GM21515 (cell line): ENCODE results near the gene TAF1.
"Not testable (repeated sequence)": the region's sequence is repeated elsewhere in the genome, so short reads cannot be mapped to it uniquely, and the experiment has no call there.

Experiments
- ATAC-seq: cut with Tn5 transposase; IDR thresholded peaks from one replicate; pipeline ENCODE4 v1.9.1; 2021; ENCODE audit not compliant: unreplicated experiment

The TAF1 gene, protein sequence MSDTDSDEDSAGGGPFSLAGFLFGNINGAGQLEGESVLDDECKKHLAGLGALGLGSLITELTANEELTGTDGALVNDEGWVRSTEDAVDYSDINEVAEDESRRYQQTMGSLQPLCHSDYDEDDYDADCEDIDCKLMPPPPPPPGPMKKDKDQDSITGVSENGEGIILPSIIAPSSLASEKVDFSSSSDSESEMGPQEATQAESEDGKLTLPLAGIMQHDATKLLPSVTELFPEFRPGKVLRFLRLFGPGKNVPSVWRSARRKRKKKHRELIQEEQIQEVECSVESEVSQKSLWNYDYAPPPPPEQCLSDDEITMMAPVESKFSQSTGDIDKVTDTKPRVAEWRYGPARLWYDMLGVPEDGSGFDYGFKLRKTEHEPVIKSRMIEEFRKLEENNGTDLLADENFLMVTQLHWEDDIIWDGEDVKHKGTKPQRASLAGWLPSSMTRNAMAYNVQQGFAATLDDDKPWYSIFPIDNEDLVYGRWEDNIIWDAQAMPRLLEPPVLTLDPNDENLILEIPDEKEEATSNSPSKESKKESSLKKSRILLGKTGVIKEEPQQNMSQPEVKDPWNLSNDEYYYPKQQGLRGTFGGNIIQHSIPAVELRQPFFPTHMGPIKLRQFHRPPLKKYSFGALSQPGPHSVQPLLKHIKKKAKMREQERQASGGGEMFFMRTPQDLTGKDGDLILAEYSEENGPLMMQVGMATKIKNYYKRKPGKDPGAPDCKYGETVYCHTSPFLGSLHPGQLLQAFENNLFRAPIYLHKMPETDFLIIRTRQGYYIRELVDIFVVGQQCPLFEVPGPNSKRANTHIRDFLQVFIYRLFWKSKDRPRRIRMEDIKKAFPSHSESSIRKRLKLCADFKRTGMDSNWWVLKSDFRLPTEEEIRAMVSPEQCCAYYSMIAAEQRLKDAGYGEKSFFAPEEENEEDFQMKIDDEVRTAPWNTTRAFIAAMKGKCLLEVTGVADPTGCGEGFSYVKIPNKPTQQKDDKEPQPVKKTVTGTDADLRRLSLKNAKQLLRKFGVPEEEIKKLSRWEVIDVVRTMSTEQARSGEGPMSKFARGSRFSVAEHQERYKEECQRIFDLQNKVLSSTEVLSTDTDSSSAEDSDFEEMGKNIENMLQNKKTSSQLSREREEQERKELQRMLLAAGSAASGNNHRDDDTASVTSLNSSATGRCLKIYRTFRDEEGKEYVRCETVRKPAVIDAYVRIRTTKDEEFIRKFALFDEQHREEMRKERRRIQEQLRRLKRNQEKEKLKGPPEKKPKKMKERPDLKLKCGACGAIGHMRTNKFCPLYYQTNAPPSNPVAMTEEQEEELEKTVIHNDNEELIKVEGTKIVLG (N-terminal part only)

DNA sequence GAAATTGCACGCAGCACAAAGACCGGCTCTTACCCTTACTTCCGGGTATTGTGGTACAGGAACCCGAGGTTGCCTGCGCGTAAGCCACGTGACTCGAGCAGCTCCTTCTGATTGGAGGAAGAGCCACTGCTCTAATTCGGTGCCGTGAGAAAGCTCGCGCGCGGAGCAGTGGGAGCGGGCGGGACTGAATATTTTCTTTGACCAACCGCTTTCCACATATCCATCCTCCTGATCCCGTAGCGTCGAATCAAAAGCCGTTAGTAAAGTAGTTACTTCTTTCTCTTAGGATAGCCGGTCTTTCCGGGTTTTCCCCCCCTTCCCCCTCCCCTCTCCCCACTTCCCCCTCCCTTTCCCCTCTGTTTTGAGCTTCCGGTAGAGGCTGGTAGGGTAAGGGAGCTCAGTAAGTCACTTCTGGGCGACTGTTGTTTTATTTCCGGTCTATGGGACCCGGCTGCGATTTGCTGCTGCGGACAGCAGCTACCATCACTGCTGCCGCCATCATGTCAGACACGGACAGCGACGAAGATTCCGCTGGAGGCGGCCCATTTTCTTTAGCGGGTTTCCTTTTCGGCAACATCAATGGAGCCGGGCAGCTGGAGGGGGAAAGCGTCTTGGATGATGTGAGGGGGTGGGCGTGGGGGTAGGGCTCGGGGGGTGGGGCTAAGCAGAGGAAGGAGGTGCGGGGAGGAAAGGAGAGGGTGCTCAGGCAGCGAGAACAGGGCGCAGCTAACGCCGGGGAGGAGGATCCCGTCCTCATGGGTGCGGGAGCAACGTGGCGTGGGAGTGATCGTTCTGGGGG lies at the start of gene TAF1:
TAF1 (plus strand) TSS at position 483 of the 799 bp plus-strand sequence; CDS start at position 501, 18 bp downstream.
- ATAC-seq: peak; percentile 85

DNA sequence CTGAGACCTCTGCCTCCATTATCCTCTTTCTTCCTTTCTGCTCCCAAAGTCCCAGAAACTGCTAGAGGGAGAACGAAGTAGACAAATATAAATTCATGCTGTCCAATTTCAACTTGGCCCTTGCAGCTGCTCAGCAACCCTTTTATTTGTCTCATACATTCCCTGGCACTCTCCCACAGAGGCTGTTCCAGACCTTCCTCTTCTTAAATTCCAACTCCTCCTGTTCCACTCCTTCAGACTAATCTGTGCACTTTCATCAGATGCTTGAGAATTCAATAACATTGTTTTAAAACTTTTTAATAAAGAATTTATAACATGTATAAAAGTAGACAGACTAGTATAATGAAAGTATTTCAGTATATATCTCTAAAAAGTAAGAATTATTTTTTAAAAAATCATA lies 49.2 kb upstream of the TAF1 start:
- not testable (repeated sequence) for ATAC-seq

DNA sequence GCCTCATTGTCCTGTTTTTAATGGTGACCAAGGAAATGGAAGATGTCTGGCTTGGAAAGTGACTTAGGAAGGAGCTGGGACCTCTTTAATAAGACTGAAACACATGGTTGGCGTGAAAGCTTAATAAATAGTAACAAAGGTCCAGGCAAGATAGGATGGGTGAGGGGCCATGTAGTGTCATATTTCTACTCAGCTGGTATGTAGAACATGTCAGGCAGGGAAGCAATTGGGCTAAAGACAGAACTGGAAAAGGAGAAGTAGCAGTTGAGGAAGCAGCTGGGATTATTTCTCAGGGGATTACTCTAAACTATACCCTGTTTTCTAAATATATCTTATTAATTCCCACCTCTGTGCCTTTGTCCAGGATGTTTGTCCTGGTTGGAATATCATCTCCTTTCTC lies 46.0 kb upstream of the TAF1 start:
- ATAC-seq: no peak

DNA sequence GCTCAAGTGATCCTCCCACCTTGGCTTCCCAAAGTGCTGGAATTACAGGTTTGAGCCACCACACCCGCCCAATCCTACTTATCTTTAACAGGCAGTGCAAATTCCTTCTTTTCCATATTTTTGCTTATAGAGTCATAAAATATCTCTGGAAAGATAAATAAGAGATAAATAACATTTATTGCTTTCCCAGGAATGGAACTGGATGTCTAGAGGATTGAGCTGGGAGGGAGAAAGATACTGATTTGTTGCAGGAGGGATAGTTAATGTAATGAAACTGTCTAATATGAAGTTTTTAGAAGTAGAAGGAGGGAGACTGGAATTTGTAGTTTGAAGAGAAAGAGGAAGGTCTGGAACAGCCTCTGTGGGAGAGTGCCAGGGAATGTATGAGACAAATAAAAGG lies 44.4 kb upstream of the TAF1 start:
- ATAC-seq: no peak

DNA sequence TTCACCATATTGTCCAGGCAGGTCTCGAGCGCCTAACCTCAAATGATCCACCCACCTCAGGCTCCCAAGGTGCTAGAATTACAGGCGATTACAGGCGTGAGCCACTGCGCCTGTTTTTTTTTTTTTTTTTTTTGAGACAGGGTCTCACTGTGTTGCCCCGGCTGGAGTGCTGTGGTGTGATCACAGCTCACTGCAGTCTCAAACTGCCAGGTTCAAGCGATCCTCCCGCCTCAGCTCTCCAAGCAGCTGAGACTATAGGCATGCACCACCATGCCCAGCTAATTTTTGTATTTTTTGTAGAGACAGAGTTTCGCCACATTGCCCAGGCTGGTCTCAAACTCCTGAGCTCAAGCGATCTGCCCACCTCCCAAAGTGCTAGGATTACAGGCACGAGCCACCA lies 41.7 kb upstream of the TAF1 start:
- not testable (repeated sequence) for ATAC-seq

DNA sequence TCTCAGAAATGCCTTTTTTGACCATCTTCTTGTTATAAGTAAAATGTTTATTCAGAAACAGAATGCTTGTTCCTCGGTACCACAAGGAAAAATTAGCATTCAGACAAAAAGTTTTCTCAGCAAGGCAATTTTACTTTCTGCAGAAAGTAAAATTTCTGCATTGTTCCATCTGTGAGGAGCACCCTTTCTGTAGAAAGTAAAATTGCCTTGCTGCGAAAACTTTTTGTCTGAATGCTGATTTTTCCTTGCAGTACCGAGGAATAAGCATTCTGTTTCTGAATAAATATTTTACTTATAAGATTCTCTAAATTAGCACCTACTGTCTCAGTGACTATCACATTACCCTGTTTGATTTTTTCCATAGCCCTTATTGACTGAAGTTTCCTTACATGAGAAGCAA lies 39.8 kb upstream of the TAF1 start:
- no peak for ATAC-seq

DNA sequence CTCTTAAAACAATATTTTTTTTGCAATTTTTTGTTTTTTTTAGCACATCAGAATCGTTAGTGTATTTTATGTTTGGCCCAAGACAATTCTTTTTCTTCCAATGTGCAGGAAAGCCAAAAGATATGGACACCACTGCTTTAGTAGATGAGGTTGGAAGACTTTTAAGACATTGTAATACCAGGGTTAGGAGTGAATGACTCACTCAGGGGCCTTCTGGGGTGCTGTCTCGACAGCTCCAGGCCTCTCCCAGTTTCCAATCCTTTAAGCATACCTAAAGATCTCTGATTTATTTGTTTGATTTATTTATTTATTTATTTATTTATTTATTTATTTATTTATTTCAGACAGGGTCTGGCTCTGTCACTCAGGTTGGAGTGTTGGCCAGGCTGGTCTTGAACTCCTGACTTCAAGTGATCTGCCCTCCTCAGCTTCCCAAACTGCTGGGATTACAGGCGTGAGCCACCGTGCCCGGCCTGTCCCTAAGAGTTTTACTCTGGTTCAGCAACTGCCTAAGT lies 16.9 kb upstream of the TAF1 start:
- ATAC-seq: not testable (repeated sequence)

DNA sequence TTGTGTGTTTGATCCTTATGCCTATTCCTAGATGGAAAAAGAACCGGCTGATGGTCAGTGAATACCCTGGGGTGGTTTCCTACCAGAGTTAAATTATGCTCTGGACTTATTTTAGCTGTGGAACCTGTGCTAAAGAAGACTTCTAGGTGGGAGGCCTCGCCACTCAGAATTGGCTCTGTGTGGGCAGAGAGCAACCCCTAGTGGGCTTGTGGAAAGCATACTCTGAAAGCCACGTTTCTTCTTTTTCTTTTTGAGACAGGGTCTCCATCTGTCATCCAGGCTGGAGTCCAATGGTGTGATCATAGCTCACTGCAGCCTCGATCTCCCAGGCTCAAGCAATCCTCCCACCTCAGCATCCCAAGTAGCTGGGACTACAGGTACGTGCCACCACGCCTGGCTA lies 16.3 kb upstream of the TAF1 start:
- not testable (repeated sequence) for ATAC-seq

DNA sequence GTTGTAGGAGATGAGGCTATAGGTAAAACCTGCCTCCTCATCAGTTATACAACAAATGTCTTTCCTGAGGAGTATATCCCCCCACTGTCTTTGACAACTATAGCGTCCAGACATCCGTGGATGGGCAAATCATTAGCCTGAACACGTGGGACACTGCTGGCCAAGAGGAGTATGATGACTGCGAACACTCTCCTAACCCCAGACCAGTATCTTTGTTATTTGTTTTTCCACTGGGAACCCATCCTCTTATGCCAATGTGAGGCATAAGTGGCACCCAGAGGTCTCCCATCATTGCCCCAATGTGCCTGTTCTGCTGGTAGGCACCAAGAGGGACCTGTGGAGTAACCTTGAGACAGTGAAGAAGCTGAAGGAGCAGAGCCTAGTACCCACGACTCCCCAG lies 13.7 kb upstream of the TAF1 start:
- ATAC-seq: not testable (repeated sequence)

DNA sequence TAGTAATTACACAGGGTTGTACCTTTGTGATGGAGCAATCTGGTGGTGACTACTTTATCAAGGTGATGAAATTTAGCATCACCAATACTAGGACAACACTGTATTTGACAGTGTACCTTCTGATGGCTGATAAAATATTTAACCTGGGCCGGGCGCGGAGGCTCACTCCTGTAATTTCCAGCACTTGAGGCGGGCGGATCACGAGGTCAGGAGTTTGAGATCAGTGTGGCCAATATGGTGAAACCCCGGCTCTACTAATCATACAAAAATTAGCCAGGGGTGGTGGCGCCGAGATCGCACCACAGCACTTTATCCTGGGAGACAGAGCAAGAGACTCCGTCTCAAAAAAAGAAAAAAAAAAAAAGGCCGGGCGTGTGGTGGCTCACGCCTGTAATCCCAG lies 1.9 kb upstream of the TAF1 start:
- no peak for ATAC-seq

DNA sequence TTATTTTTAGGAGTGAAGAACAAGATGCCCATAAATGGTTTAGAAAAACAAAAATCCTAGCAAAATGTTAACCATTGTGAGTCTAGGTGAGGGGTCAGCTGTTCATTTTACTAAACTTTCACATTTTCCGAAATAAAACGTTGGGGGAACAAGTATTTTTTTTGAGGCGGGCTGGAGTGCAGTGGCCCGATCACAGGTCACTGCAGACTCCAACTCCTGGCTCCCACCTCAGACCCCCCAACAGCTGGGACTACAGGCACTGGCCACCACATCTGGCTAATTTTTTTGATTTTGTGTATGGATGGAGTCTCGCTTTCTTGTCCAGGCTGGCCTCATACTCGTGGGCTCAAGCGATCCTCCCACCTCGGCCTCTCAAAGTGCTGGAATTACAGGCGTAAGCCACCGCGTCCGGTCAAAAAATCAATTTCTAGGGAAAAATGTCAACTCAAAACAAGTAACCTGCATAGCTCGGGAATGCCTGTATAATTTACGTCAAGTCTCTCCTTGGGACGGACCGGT lies 742 bp upstream of the TAF1 start:
- ATAC-seq: peak; percentile 4

DNA sequence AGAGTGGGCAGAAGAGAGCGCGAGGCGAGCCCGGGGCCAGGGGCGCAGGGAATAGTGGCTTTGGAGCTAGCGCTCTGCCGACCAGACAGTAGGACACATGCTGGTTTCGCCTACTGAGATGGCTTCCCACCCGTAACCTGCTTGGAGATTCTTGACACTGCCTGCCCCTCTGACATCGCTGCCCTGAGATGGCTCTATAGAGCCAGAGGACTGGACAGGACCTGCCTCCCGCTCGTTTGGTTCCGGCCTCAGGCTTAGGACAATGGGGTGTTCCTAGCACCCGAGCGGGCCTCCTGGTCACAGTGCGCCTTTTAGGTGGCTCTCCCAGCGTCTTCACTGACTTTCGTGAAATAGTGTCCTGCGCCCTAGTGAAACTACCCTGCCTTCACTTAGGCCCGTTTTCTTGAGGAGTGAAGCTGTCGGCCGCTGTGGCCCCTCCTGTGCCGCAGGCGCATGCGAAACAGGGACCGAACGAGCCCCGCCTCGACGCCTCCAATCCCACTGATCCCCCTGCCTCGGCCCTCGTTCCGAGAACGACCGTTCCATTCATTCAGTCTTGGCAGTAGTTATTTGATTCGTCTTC lies 608 bp downstream of the TAF1 start:
- peak; percentile 5 for ATAC-seq

DNA sequence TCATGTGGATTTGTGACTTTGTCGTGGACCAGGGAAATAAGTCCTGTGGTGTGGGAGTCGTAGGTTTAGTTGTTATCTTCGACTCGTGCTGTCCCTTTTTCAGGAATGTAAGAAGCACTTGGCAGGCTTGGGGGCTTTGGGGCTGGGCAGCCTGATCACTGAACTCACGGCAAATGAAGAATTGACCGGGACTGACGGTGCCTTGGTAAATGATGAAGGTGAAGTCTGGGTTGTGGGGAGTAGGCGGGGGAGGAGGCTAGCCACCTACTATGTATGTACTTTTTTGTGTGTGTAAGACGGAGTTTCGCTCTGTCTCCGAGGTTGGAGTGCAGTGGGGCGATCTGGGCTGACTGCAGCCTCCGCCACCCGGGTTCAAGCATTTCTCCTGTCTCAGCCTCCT lies 1.2 kb downstream of the TAF1 start:
- ATAC-seq: no peak

DNA sequence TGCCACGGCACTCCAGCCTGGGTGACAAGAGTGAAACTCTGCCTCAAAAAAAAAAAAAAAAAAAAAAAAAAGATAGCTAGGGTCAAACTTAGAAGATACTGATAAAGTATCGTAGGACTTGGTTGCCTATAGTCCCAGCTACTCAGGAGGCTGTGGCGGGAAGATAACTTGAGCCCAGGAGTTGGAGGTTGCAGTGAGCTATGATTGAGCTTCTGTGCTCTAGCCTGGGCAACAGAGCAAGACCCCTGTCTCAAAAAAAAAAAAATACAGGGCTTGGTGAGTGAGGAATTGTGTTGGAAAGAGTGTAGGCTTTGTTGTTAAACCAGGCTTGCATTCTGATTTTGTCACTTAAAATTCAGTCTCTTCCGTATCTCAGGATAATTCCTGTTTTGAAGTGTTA lies 6.2 kb downstream of the TAF1 start:
- no peak for ATAC-seq

DNA sequence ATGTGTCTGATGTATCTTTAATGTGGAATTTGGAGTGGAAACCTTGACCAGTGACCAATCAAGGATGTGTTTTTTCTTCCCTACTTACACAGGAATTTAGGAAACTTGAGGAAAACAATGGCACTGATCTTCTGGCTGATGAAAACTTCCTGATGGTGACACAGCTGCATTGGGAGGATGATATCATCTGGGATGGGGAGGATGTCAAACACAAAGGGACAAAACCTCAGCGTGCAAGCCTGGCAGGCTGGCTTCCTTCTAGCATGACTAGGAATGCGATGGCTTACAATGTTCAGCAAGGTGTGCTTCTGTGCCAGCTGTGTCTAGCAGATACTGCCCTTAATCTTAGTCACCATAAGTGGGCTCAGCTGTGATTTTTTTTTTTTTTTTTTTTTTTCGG lies 12.6 kb downstream of the TAF1 start:
- no peak for ATAC-seq

DNA sequence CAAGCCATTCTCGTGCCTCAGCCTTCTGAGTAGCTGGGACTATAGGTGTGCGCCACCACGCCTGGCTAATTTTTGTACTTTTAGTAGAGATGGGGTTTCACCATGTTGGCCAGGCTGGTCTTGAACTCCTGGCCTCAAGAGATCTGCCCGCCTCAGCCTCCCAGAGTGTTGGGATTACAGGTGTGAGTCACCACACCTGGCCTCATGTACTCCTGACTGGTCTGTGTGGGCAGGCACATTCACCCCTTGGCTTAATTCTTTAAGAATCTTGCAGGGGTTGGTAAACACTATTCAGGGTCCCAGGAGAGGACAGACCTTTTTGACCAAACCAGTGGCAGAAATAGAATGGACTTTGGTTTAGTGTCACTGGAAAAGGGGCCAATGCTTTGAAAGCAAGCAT lies 25.6 kb downstream of the TAF1 start:
- ATAC-seq: not testable (repeated sequence)

DNA sequence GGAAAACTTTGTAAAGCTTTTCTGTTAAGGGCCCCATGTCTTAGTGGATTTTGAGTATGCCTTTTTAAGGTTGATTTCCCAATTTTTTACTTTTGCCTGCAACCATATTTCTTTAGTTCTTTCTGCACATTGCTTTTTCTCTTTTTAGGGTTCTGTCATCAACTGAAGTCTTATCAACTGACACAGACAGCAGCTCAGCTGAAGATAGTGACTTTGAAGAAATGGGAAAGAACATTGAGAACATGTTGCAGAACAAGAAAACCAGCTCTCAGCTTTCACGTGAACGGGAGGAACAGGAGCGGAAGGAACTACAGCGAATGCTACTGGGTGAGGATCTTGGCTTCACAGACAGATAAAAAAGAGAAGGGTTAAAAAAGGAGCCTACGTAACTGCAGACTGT lies 27.8 kb downstream of the TAF1 start:
- no peak for ATAC-seq

DNA sequence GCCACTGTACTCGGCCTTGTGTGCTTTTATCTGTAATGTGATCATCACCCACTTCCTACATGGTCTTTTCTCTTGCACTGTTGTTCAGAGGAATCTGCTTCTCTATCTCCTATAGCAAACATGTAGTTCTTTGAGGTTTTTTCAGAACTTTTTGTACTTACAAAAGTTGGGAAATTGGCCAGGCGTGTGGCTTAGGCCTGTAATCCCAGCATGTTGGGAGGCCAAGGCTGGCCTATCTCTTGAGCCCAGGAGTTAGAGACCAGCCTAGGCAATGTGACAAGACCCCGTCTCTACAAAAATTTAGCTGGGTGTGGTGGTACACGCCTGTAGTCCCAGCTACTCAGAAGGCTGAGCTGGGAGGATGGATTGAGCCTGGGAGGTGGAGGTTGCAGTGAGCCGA lies 30.4 kb downstream of the TAF1 start:
- ATAC-seq: no peak

DNA sequence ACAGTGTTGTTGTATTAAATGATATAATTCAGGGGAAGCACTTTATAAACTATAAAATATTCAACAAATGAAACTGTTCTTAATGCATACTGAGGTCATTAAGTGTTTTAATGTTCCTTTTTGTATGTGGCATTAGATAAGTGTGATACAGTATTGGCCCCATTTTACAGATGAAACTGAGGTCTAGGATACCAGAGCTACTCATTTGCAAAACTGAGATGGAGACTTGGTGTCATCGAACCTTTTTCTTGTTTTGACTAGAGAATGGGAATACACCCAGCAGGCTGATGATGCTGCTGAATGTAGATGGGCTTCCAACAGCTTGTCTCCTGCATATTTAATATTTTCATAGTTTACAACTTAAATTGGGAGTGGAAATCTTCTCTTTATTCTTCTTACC lies 34.6 kb downstream of the TAF1 start:
- ATAC-seq: no peak

DNA sequence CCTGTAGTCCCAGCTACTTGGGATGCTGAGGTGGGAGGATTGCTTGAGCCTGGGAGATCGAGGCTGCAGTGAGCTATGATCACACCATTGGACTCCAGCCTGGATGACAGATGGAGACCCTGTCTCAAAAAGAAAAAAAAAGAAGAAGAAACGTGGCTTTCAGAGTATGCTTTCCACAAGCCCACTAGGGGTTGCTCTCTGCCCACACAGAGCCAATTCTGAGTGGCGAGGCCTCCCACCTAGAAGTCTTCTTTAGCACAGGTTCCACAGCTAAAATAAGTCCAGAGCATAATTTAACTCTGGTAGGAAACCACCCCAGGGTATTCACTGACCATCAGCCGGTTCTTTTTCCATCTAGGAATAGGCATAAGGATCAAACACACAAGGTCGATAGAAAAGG lies 50.1 kb downstream of the TAF1 start:
- ATAC-seq: not testable (repeated sequence)
